Measurements from ENCODE around the gene IPO4.

IPO4 gene

DNA sequence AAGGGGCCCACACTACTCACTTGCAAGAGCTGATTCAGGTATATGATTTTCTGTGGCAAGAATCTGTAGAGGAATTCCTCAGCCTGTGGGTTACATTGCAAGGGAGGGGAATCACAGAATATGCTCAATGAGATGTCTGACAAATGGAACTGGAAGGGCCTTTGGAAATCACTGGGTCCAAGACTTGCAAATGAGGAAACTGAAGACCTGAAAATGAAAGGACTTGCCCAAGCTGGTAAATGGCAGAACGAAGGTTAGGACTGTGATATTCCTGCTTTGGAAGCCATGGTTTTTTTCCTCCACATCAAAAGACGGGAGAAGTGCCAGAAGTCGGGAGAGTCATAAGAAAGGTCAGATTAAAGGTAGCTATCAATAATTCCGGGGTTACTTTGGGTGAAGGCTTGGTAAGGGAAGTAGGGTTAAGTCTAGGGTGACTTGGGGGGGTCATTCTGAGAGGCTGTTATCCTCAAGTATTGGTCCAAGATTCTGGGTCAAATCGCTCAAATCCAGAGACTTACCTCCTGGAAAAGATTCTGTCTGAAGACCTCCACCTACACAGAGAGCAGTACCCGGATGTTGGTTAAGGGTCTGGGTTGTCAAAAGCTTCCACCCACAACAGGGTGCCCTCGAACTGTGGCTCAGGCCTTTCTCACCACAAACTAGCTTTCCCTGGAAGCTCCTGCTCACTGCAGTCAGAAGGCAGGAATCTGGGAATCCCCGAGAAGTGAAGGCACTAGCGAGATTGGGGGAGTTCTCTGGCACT lies 42.7 kb downstream of the IPO4 start:
- DNase-seq: no peak

DNA sequence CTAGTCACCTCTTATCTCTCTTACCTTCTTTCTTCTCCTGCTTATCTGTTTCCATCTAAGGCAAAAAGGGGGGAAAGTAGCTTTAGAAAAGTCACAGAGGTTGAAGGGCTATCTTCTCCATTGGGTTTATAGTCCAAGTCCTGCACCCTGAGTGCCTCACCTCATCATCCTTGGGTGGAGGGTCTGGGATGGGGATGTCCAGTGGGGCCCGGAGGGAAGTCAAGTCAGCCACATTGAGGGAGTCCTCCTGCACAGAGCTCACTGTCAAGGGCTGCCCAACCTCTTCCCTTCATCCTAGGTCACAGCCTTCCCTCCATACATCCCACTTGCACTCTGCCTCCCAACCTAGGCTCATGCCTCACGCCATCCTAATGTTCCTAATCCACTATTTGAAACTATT lies 43.4 kb downstream of the IPO4 start:
- no peak for DNase-seq

DNA sequence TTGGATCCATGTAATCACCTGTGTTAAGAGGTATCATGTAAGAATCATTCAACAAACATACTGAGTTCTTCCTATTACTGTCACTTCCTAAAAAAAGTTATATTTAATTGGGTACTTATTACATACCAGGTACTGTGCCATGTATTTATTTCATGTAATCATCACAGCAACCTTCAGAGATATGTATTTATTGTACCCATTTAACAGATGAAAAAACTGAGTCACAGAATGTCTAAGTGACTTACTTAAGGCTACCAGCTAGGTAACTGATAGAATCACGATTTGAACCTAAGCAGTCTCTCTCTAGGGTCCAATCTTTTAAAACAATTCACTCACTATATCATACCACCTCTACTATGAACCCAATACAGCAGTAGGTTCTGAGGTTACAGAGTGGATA lies 44.2 kb downstream of the IPO4 start:
- DNase-seq: no peak

DNA sequence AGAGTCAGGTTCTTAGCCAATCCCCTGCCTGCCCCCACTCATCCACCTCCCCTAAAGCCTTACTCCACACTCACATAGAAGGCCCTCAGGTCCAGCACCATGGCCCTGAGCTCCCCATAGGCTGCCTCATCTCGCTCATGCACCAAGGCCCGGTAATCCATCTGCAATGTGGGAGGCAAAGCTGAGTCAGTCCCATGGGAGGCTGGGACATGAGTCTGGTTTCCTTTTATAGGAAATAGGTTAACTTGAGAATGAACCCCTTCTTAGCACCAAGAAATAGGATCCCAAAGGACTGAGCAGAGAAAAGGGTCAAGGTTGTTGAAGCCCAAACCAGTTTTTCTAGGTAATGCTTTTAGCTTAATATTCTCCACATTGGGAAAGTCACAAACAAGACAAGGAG lies 45.1 kb downstream of the IPO4 start:
- no peak for DNase-seq

DNA sequence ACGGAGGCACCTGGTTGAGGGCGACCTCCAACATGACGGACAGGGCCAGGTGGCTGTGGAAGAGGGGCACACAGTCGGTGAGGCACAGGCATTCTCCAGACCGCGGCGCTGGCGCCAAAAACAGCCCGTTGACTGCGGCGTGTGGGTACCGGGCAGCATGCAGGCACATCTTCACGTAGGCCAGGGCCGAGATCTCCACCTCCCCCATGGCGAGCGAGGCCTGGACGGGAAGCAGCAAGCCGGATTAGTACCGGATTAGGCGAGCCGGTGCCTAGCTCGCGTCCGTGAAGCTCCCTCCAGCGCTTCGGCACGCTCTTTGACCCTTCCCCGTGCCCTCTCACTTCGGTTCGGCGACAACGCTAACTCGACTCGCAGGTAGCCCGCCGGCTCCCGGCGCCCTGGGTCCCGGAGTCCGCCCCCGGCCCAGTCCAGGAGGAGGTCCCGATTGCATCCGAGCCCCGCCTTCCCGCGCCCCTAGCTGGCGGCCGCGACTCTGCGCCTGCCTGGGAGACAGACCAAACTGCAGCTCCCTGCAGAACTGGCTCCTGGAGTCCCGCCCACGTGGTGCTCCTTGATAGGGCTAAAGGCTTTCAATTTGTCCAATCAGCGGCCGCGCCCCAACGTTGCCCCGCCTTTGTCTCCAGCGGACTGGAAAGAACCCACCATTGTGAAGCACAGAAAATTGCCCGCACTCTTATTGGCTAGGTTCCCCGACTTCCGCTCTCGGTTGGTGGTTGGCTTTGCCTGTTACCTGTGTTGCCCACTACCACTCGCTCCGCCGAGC lies 47.3 kb downstream of the IPO4 start, which contains the start of gene EMC9:
TSS of gene EMC9 (minus strand) at position 495 of the 784 bp plus-strand sequence. CDS start at position 208, 287 bp downstream.
- DNase-seq: peak; percentile 99

DNA sequence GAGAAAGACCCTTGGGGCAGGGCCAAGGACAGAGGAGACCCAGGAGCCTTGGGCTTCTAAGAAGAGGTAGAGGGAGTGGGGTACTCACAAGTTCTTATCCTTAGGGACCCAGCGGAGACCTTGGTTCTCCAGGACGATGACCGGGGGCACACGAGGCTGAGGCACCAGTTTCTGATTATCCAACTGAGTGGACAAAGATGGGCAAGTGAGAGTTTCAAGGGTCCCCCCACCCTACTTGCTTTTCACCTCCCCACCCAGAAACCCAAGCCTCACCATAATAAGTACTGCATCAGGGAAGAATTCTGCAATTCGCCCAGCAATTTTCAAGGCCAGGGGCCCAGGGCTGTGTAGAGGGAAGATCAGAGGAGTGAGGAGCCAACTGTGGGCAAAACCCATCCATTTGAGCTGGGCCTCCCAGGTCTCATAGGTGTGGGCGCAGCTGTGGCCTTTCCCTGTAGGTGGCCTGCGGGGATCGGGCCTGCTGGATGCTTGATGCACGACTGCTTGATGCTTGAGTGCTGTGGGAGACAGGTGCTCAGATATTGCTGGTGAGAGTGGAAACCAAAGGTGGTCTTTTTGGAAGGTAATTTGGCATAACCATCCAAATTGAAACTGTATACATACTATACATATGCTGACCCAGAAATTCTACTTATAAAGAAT lies 49.2 kb downstream of the IPO4 start:
- no peak for DNase-seq

DNA sequence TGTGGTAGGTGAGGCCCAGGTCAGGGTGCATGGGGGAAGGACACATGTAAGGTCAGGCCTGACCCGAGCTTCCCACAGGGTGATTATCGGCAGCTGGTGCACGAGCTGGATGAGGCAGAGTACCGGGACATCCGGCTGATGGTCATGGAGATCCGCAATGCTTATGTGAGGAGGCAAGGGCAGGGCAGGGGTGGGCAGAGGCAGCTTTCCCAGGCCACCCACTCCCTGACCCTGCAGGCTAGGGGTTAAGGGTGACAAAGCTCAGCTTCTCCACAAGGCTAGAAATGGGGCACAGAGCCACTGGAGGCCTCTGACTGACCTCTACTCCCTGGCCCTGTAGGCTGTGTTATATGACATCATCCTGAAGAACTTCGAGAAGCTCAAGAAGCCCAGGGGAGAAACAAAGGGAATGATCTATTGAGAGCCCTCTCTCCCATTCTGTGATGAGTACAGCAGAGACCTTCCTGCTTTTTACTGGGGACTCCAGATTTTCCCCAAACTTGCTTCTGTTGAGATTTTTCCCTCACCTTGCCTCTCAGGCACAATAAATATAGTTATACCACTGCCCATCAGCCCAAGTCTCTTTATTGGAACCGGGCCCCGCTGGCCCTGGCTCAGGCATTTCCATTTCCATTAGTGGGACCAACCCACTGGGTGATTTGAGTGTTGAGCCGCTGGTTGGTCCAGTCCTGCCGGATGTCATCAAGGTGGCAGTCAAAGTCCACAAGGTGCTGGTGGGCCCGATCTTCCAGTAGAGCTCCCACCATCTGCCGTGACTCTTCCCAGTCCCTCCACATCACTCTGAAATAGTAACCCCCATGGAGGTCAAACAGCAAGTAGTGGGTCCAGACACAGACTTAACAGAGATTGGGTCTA lies 50.0 kb downstream of the IPO4 start:
- no peak for DNase-seq

DNA sequence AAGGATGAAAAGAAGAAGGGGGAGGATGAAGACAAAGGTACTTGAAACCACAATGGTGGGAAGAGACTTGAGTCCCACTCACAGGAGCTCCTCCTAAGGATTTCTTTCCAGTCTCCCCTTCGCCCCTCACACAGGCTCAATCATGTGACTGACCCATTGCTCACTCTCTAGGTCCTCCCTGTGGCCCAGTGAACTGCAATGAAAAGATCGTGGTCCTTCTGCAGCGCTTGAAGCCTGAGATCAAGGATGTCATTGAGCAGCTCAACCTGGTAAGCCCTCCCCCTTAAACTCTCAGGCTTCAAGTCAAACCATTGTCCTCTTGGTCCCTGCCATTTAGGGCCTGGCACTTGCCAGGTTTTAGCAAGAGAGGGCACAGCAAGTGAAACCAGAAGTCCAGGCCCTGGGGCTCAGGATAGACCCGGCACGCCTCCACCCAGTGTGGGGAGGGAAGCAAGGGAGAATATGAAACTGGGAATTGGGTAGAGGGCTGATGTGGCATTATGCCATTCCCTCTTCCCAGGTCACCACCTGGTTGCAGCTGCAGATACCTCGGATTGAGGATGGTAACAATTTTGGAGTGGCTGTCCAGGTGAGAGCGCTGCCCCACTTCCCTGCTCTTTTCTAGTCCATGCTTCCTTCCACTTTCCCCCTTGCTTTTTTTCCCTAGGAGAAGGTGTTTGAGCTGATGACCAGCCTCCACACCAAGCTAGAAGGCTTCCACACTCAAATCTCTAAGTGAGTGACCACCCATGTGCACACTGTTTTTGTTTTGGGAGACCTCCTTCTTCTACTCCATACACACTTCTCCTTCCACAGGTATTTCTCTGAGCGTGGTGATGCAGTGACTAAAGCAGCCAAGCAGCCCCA lies 50.9 kb downstream of the IPO4 start:
- no peak for DNase-seq

DNA sequence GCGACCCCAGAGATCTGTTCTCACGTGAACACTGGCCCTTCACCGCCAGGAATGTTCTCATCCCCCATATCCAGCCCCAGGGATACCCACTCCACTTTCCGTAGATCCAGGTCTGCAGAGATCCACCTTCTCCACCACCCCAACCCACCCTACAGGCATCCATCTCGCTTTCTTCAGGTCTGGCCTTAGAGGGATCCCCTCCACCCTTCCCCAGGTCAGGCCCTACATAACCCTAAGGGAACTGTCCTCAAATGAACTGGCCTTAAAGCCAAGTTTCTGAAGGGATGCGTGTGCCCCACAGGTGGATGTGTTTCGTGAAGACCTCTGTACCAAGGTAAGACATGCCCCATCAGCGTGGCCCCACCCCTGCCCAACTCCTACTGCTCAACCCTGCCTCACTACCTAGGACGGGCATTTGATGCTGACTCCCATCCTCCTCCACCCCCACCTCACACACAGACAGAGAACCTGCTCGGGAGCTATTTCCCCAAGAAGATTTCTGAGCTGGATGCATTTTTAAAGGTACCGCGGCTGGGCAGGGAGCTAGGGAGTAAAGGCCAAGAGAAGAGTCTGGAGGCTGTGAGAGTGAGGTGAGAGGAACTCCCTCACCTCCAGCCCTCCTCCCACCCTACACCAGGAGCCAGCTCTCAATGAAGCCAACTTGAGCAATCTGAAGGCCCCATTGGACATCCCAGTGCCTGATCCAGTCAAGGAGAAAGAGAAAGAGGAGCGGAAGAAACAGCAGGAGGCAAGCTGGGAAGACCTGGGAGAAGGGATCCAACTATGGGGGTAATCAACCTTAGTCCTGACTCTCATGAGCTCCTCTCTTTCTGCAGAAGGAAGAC lies 51.7 kb downstream of the IPO4 start:
- DNase-seq: no peak

DNA sequence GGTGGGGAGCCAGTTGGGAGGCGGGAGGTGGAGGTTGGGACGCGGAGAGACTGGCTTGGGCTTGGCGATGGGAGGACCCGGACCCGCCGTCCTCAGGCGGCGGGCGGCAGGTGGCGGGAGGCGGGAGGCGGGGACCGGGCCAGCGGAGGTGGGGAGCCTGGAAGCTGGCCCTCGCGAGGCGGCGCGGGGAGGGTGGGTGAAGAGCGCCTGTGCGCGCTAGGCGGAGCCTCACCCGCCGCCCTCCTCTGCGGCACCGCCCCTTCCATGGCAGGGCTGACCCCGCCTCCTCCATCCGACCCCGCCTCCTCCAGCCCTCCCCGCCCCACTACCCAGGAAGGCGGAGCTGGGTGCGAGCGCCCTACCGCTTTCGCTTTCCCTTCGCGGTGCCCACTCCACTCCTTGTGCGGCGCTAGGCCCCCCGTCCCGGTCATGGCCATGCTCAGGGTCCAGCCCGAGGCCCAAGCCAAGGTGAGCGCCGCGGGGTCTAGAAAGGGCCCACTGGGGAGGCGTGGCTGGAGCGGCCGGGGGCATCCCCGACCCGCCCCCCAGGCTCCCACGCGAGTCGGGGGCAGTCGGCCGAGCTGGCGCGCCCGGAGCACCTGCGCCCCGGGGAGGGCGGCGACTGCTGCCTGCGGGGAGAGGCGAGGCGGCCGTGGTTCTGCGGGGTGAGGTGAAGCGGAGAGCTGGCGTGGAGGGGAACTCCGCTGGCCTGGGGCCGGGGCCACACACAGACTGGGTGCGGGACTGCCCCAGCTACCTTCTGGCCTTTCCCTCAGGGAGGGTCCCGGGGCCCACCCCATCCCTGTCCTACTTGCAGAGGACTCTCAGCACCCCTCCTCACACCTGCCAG lies 52.6 kb downstream of the IPO4 start, which contains the start of gene PSME1:
TSS of gene PSME1 (plus strand) at position 361 of the 850 bp plus-strand sequence. CDS start at position 430, 69 bp downstream.
- DNase-seq: peak; percentile 91

DNA sequence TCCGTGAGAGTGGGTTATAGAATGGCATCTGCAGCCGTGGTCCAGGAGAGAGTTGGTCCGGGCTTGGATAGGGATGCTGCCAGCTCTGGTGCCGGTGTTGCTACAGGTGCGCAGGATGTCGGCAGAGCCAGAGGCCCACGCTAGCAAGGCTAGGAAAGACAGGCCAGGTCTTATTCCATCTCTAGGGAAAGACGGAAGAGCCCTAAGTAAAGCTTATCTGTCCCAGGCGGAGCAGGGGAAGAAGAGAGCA lies 53.1 kb downstream of the IPO4 start:
- DNase-seq: no peak

DNA sequence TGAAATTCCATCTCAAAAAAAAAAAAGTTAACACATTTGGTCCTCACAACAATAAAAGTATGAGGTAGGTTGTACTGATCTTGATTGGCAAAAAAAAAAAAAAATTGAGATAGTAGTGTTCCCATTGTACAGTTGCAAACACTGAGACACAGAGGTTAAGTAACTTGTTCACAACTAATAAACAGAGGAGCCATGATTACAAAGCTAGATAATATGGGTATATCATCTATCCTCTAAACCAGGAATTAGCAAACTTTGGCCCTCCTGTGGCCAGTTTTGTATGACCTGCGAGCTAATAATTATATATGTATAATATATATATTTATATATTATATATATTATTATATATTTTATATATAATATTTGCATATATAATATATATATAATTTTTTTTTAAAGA lies 54.9 kb downstream of the IPO4 start:
- no peak for DNase-seq

DNA sequence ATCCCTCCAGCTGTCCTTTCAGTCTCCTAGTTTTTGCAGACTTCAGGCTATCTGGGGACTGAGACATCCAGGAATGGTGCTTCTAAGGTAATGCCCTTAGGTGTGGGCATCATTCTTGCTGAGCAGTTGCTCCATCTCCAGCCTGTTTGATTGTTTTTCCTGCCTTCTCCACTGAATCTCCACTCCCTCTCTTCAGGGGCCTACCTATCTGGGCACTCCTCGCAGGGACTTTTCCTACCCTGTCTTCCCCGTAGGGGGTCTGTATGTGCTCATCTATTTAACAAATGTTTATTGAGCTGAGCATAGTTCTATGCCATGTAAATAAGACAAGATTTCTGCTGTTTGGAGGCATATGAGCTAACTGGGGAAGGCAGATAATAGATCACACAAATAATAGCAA lies 55.6 kb downstream of the IPO4 start:
- no peak for DNase-seq

DNA sequence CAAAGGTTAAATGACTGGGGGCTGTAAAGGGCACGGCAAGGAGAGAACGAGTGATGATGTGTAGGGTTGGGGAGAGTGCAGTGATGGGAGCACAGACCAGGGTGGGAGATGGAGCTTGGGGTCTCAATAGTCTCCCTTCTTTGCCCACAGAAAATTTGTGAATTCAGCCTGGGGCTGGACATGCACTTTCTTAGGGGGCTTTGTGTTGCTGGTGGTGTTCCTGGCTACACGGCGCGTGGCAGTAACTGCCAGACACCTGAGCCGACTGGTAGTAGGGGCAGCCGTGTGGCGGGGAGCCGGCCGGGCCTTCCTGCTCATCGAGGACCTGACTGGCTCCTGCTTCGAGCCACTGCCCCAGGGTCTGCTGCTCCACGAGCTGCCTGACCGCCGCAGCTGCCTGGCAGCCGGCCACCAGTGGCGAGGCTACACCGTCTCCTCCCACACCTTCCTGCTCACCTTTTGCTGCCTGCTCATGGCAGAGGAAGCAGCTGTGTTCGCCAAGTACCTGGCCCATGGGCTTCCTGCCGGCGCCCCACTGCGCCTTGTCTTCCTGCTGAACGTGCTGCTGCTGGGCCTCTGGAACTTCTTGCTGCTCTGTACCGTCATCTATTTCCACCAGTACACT lies 56.4 kb downstream of the IPO4 start:
- DNase-seq: no peak

DNA sequence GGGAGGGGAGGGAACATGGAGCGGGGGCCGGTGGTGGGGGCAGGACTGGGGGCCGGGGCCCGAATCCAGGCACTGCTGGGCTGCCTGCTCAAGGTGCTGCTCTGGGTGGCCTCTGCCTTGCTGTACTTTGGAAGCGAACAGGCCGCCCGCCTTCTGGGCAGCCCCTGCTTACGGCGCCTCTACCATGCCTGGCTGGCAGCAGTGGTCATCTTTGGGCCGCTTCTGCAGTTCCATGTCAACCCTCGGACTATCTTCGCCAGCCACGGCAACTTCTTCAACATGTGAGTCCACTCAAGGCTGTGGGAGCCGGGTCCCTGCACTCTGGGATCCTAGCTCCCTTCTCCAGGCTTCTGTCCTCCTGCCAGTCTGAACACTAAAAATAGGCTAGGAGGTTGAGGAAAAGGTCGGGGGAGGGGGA lies 57.1 kb downstream of the IPO4 start:
- DNase-seq: no peak

DNA sequence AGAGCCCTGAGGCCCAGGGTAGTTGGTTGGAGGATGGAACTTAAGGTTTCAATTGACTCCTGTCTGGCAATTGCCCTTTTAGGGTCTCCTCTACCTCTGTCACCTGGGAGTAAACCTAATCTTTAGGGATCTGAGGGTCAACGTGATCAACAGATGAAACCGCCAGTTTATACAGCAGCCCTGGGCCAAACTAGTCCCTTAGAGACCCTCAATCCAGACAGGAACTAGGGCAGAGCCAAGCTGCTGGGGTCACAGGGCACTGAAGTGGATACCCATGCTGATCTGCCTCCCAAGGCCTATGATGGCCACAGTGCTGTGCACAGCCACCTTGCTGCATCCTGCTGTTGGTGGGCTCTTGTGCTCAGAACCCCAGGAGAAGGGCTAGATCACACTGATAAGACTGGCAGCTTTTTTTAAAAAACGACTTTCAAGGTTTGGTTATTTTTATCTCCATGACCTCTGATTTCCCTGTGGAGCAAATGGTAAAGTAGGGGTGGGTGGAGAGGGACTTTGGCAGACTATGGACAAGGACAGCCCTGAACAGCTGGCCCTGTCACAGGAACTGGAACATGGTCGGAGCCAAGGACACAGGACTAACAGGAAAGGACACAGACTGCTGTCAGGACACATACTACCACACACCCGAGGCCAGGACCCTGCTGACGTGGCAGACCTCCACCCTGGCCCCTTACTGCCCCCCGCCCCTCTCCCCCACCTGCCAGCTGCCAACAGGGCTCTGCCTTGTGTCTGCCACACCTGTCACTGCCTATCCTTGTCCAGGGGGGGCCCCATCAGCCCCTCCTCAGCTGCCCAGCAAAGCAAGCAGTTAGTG lies 57.7 kb downstream of the IPO4 start:
- DNase-seq: no peak

DNA sequence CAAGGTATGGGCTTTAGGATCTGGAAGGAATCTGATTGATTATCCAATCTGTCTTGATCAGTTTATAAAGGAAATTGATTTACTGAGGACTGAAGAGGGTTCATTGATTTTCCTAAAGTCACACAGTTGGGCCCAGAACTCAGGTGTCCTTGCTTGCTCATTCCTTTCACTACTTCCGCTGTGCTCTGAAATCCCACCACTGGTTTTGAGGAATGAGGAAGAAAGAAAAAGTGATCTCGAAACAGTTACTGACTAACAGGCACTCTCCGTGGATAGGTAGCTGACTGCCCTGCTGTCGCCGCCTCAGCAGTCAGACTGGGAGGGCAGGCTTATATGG lies 58.3 kb downstream of the IPO4 start, which contains the start of gene FITM1:
TSS of gene FITM1 (plus strand) at position 280 of the 337 bp plus-strand sequence. CDS start 905 bp downstream, outside the sequence.
- no peak for DNase-seq
